Activated naive CD8-positive, alpha-beta T cell treated with anti-CD3 and anti-CD28 coated beads, Interleukin-2, amount 10 ng/mL, durations not matched to agents 7 days and 5 days (primary cell): ENCODE measurements around the gene ALOX15B. TPM values are rescaled to one million over a fixed set of nuclear protein-coding genes. Genes with fewer than 3 reads are reported as not detected.

Experiments used
- ATAC-seq: fragments of 150-1000 bp; cut with Tn5 transposase; one replicate; pipeline ENCODE4 v1.10.0; 2021; ENCODE audit warnings: low read depth, moderate library complexity
- POLR2A ChIA-PET: fragments of 350-600 bp; sonication (Branson Sonifier 250); formaldehyde crosslinking; loops from one replicate; lab custom pipeline; 2021; ENCODE audit warnings: antibody characterized with exemption; lab: Charles Lee
- DNase-seq: peaks from one replicate; pipeline ENCODE4 v3.0.0; 2021
- H3K27ac Mint-ChIP-seq: one replicate; pipeline ENCODE4 v1.8.0; 2022; ENCODE audit warnings: mild to moderate bottlenecking, mixed read lengths
- H3K27me3 Mint-ChIP-seq: one replicate; pipeline ENCODE4 v1.8.0; 2022; ENCODE audit warnings: mild to moderate bottlenecking, moderate library complexity, mixed read lengths
- H3K36me3 Mint-ChIP-seq: one replicate; pipeline ENCODE4 v1.8.0; 2021; ENCODE audit warnings: mild to moderate bottlenecking, mixed read lengths
- H3K4me1 Mint-ChIP-seq: one replicate; pipeline ENCODE4 v1.8.0; 2021; ENCODE audit warnings: mixed read lengths
- H3K4me3 Mint-ChIP-seq: one replicate; pipeline ENCODE4 v1.8.0; 2022; ENCODE audit warnings: mild to moderate bottlenecking, moderate library complexity, mixed read lengths
- H3K9me3 Mint-ChIP-seq: one replicate; pipeline ENCODE4 v1.8.0; 2021; ENCODE audit warnings: mixed read lengths
- total RNA-seq, 2 experiments: library from RNA; stranded (reverse); gene quantifications; one replicate each; pipeline ENCODE4 v1.2.3, GENCODE V29; 2021

ALOX15B gene
- total RNA-seq, 2 experiments from 2014 or later: not detected

DNA sequence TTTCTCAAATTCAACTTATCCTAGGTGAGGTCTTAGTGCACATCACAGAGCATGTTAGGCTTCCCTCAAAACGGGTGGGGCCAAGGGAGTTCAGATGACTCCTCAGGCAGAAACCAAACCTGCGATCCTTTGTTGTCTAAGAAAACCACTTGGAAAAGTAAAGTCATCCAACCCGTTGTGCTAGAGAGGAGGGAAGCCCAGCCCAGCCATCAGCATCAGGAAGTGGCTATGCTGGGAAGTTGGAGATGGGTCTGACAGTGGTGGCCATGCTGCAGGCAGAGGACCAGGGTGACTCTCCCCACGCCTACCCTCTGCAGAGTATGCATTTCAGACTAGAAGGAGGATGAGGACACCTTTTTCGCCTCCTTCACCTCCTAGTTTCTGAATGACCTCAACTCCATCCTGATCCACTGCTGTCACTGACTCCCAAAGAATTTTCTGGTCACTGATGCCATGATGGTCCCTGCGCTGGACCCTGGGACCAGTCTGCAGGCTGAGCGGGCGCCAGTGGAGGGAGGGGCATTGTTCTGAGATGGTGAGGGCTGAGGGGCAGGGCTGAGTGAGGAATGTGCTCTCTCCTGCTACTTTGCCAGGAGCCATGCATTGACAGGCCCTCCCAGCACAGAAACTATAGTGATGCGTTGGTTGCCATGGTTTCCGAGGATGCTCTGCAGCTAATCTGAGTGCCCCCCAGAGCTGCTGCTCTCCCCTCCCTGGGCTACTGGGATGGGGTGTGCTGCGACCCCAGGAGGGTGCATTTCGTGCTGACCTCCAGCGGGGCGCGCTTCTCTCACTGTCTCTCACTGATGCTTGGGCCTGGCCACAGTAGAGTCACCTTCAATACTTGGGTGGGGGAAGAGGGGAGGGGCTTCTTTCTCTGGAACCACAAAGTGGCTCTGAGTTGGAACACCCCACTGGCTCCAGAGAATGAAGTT, 28.2 kb downstream of the ALOX15B start:
- Mint-ChIP-seq H3K36me3 (no peaks in the 10 kb centered on the region), H3K27ac (no peak overlapping the region)
- no peak for ATAC-seq

DNA sequence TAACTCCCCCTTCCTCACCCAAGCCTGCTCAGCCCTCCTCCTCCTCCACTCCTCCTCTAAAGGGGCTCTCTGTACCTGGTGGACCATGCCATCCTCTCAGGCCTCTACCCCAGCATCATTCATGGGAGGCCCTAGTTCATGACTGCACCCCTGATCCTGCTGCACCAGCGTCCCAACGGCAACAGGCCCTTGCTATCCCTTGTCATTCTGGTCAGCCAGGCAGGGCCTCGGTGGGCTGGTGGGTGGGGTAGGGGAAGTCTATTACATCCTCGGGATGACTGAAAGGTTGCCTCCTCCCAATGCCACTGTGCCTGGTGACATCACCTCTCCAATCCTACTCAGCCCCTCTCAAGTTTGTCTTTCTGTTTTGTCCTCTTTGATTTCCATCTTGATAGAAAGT, 28.9 kb downstream of the ALOX15B start:
- Mint-ChIP-seq H3K27ac (no peak overlapping the region), H3K27me3 (peaks cover 49% of the 10 kb centered on the region), H3K4me3 (no peak overlapping the region), H3K9me3 (no peaks in the 10 kb centered on the region), H3K36me3 (no peaks in the 10 kb centered on the region), H3K4me1 (peaks cover 4% of the 10 kb centered on the region)
- DNase-seq (no peak), ATAC-seq (no peak)
- POLR2A ChIA-PET: no interaction called here

More for the DNA sequence above, 28.2 kb downstream of the ALOX15B start:
- Mint-ChIP-seq H3K9me3 (no peaks in the 10 kb centered on the region), H3K27me3 (peaks cover 49% of the 10 kb centered on the region), H3K4me3 (no peak overlapping the region), H3K4me1 (no peaks in the 10 kb centered on the region)
- POLR2A ChIA-PET: no interaction called here
- no peak for DNase-seq

DNA sequence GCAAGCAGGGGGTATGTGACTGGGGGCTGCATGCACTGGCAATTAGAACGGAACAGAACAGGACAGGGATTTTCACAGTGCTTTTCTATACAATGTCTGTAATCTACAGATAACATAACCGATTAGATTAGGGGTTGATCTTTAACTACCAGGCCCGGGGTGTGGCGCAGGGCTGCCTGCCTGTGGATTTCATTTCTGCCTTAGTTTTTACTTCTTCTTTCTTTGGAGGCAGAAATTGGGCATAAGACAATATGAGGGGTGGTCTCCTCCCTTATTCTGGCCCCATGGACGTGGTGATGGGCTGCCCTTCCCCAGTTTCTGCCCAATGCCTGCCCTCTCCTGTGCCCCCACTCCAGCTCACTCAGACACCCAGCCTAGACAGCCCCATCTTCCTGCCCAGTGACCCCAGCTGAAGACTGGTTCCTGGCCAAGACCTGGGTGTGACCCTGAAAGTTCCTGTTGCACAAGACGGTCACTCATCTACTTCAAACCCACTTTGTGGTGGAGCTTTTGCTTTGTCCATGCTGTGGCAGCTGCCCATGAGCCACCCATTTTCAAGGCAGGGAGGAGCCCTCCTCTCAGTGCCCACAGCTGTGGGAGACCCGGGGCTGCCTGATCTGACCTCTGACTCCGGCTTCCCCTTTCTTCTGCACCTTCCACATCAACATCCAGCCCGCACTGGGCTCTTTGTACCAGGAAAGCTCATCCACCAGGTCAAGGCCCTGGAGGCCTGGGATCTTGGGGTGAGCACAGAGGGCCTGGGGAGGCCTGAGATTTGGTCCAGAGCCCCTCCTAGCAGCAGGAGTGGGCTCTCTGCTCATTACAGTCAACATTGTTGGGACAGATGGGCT, 30.1 kb downstream of the ALOX15B start:
- Mint-ChIP-seq H3K27me3 (peaks cover 49% of the 10 kb centered on the region), H3K4me1 (peaks cover 13% of the 10 kb centered on the region), H3K27ac (no peak overlapping the region), H3K36me3 (no peaks in the 10 kb centered on the region), H3K4me3 (no peak overlapping the region), H3K9me3 (no peaks in the 10 kb centered on the region)
- POLR2A ChIA-PET: interaction anchor here (1.2 kb wide), 1 partner anchor 381 kb away, joined by 3 read pairs; the partner anchor contains the start of gene TP53
- ATAC-seq (no peak), DNase-seq (no peak)

DNA sequence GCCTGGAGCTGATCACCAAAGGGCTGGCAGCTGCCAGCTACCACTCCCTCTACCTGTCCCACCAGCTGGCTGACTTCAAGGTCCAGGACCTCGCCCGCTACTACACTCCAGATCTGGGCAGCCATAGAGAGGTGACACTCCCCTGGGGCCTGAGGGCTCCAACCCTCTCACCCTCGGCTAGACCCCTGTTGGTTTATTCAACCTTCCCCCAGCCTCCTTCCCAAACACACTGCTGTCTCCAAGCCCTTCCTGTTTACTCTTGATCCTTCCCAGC, 30.7 kb downstream of the ALOX15B start:
- no peak overlapping the region for H3K27ac Mint-ChIP-seq
- H3K4me1 Mint-ChIP-seq: peaks cover 16% of the 10 kb centered on the region
- no peak for ATAC-seq
- H3K27me3 Mint-ChIP-seq: peaks cover 50% of the 10 kb centered on the region
- H3K36me3 Mint-ChIP-seq: no peaks in the 10 kb centered on the region
- no peak overlapping the region for H3K4me3 Mint-ChIP-seq
- no peak for DNase-seq
- POLR2A ChIA-PET: interaction anchor here (0.7 to 1.2 kb wide), 2 partner anchors 104 to 382 kb away, joined by 3 read pairs; partner anchors contain the start of gene TP53
- H3K9me3 Mint-ChIP-seq: no peaks in the 10 kb centered on the region

DNA sequence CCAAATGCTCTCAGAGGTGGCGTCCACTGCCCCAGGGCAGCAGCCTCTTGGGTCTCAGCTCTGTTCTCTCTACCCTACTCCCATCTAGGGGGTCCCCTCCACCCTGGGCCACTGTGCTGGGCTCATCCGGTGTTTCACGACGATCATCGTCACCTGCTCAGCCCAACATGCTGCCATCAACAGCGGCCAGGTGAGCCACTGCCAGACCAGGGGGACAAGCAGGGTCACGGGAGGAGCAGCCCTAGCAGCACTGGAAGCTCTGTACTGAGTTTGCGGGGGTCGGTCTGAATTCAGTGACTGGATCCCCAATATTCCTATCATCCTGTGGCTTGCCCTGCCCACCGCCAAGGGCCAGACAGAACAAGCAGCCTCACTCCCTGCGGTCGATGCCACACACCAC, 32.6 kb downstream of the ALOX15B start:
- no peak for DNase-seq
- no peak overlapping the region for H3K4me3 Mint-ChIP-seq
- POLR2A ChIA-PET: no interaction called here
- H3K27ac Mint-ChIP-seq: no peak overlapping the region
- peaks cover 58% of the 10 kb centered on the region for H3K27me3 Mint-ChIP-seq
- H3K36me3 Mint-ChIP-seq: no peaks in the 10 kb centered on the region
- peaks cover 17% of the 10 kb centered on the region for H3K4me1 Mint-ChIP-seq
- no peaks in the 10 kb centered on the region for H3K9me3 Mint-ChIP-seq
- ATAC-seq: no peak

DNA sequence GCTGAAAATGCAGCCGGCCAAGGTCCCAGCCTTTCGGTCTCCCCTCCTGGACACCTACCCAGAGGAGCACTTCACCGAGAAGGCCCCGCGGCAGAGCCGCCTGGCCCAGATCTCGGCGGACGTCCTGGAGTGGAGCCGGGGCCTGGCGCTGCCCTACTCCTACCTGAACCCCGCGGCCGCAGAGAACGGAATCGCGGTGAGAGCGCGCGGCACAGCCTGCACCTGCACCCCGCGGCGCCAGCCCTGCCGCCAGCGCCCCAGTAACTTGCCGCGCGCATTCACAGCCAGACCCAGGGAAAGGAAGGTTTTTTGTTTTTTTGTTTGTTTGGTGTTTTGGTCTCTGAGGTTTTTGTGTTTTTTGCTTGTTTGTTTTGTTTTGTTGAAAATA, 33.5 kb downstream of the ALOX15B start:
- Mint-ChIP-seq H3K4me1 (peaks cover 17% of the 10 kb centered on the region), H3K4me3 (peak overlapping the region; percentile 74), H3K9me3 (no peaks in the 10 kb centered on the region), H3K27ac (no peak overlapping the region), H3K27me3 (peaks cover 58% of the 10 kb centered on the region), H3K36me3 (no peaks in the 10 kb centered on the region)
- POLR2A ChIA-PET: no interaction called here
- DNase-seq (no peak), ATAC-seq (no peak)

DNA sequence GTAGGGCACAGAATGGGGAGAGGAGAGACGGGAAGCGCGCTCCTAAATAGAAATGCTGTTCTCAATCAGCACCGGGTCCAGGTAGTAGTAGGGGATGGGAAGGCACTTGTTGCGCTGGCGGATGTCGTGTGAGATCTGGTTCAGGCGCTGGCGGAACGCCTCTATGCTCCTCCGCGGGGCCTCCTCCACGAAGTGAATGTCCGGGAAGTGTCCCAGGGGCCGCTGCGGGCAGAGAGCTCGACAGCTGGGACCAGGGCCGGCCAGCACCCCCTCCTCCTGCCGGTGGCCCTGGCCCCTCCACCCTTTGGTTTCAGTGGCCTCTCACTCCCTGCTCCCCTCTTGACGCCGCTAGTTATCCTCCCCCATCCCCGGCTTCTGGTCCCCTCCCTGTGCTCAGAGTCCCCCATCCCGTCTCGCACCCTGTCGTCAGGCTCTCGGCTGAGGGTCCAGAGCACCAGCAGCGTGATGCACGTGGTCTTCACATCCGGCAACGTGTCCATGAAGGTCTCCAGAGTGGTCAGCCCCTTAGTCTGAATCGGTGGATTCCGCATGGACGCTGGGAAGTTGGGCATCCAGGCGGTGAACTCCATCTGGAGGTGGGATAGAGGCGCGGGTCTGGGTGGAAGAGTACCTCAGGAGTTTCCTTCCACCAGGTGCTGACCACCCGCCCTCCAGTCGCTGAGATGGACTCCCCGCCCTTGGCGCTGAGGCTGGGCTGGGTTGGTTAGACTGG, 34.0 kb downstream of the ALOX15B start:
- Mint-ChIP-seq H3K36me3 (no peaks in the 10 kb centered on the region), H3K27me3 (peaks cover 58% of the 10 kb centered on the region), H3K4me1 (peaks cover 19% of the 10 kb centered on the region), H3K4me3 (peak overlapping the region; percentile 74), H3K9me3 (no peaks in the 10 kb centered on the region), H3K27ac (no peak overlapping the region)
- ATAC-seq: peak; percentile 44
- POLR2A ChIA-PET: no interaction called here
- peak; percentile 56 for DNase-seq

DNA sequence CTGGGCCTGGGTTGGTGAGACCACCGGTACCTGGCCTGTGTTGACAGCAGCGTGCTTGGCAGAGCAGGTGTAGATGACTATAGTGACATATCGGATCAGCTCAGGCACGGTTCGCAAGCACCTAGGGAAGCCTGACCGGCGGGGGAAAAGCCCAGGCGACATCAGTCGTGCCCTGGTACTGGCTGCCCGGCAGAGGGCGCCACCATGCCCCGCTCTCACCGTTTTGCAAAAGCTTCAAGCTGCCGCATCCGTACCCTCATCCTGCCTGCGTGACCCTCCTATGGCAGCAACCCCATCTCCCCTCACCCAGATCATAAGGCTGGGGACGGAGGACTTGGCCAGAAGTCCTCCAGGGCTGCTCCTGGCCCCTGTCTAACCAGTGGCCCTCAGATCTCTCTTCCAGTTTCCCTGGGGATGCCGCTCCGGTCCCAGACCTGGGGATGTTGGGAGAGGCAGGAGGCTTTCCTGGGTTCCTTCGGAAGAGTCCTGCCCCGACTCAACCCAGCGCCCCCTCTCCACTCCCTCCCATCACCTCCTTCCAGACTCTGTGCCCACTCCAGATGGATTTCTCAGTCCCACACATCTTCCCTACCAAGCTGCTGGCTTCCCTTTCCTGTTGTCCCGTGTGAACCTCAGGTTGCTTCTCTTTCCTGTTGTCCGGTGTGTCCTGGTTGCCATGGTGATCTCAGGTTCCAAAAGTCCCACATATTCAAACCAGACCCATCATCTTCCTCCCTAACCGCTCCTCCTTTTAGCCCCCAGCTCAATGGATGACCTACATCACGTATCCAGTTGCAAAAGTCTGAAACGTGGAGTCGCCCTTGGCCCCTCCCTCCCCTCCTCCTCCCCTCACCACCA, 35.0 kb downstream of the ALOX15B start:
- H3K4me1 Mint-ChIP-seq: peaks cover 19% of the 10 kb centered on the region
- DNase-seq (peak; percentile 89), ATAC-seq (peak; percentile 84)
- POLR2A ChIA-PET: interaction anchor here (0.5 to 1.1 kb wide), 2 partner anchors 13 kb away, joined by 3 read pairs; no protein-coding TSS in a partner anchor
- no peak overlapping the region for H3K27ac Mint-ChIP-seq
- peaks cover 57% of the 10 kb centered on the region for H3K27me3 Mint-ChIP-seq
- H3K9me3 Mint-ChIP-seq: no peaks in the 10 kb centered on the region
- no peaks in the 10 kb centered on the region for H3K36me3 Mint-ChIP-seq
- peak overlapping the region; percentile 80 for H3K4me3 Mint-ChIP-seq

DNA sequence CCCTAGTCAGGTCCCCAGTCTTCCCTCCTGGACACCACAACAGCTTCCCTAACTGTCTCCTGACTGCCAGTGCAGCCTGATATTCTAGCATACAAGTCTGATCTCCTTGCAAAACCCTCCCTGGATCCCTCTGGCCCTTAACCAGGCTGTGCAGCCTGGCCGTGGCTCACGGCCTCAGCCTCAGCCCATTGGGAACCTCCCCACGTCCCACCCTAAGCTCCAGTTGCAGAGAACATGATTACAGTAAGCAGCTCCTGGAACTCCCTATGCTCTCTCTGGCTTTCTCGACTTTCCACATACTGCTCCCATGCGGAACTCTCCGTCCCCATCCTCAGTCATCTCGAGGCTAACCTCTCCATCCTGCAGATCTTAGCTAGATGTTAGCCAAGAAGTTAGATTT, 35.7 kb downstream of the ALOX15B start:
- Mint-ChIP-seq H3K36me3 (no peaks in the 10 kb centered on the region), H3K9me3 (no peaks in the 10 kb centered on the region), H3K4me1 (peaks cover 23% of the 10 kb centered on the region), H3K27ac (no peak overlapping the region), H3K27me3 (peaks cover 52% of the 10 kb centered on the region), H3K4me3 (no peak overlapping the region)
- POLR2A ChIA-PET: interaction anchor here (1.1 kb wide), 1 partner anchor 14 kb away, joined by 3 read pairs; no protein-coding TSS in a partner anchor
- ATAC-seq (no peak), DNase-seq (no peak)

DNA sequence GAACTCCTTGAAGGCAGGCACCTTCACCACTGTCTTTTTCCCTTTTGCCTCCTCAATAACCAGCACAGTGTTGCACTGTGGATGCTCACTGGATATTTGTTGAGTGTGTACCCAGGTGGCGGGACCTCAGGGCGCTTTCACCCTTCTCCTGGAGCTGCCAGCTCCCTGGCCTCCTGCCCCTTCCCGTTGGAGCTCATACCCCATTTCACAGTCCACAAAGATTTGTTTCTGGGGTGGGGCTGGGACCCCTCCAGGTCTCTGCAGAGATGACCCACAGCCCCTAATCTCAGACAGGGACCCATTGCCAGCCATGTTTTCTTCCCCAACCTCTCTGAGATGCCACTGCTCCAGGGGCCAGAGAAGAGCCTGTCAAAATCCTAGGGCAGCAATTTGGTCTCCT, 36.2 kb downstream of the ALOX15B start:
- POLR2A ChIA-PET: no interaction called here
- Mint-ChIP-seq H3K36me3 (no peaks in the 10 kb centered on the region), H3K27ac (no peak overlapping the region), H3K4me1 (peaks cover 25% of the 10 kb centered on the region), H3K27me3 (peaks cover 52% of the 10 kb centered on the region), H3K9me3 (no peaks in the 10 kb centered on the region), H3K4me3 (no peak overlapping the region)
- DNase-seq (no peak), ATAC-seq (no peak)

DNA sequence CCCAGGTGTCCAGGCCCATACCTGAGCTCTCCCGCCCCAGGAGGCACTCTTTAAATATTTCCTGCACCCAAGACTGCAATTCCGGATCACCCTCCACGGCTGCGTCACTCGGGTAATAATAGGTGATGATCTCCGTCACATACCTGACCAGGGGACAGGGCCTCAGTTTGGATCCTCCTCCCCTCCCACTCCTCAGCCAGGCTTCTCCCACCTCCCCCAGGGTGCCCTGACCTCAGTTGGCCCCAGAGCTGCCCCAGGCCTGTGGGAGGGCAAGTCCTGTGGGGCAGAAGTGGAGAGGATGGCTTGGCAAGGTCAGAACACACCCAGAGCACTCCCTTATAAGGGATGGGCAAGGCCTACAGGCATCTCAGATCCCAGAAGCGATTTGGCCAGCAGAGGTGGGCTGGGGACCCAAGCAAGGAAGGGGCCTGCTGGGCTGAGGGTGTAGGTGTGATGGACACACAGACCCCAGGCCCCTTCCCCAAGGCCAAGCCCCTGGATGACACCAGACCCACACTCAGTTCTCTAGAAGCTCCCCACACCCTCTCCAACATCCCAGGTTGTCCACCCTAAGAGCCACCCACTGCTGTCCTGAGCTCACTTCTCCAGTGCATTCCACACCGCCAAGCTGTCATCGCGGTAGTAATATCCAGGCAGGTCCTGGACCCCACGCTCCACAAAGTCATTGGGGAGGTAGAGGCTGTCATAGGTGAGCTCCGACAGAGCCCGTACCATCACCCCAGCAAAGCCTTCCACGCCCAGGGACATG, 36.9 kb downstream of the ALOX15B start:
- Mint-ChIP-seq H3K27me3 (peaks cover 47% of the 10 kb centered on the region), H3K27ac (no peak overlapping the region), H3K36me3 (no peaks in the 10 kb centered on the region), H3K4me3 (no peak overlapping the region), H3K9me3 (no peaks in the 10 kb centered on the region), H3K4me1 (peaks cover 28% of the 10 kb centered on the region)
- POLR2A ChIA-PET: no interaction called here
- DNase-seq (no peak), ATAC-seq (no peak)
